Measurements from ENCODE around the gene PARD3B. TPM values are rescaled to one million over a fixed set of nuclear protein-coding genes. Genes with fewer than 3 reads are reported as not detected.

PARD3B gene
- total and polyA plus RNA-seq, 2 of the 4 experiments (the other 2 are of a cell fraction): 3.3 to 15.6 TPM

GRCh38 chr2:205655779-205656456 is 1110.6 kb downstream of the PARD3B start:
- Histone ChIP-seq H2BK5ac (ENCODE audit: low read depth, low read length, poor library complexity, severe bottlenecking) (no peak overlapping the region), H4K20me1 (ENCODE audit: insufficient read depth, low read length) (no peaks in the 10 kb centered on the region), H4K8ac (ENCODE audit: low read depth in 2 of 2, low read length in 2 of 2) (peak overlapping the region in 1 of 2 experiments; percentile 10; a peak in 1 of 4 replicates), H3K27ac (ENCODE audit: insufficient read depth, low read length) (no peak overlapping the region), H3K79me1 (ENCODE audit: low read depth in 1 of 2, low read length in 2 of 2) (no peaks in the 10 kb centered on the region; a peak in 1 of 4 replicates), H3K4me3 (ENCODE audit: insufficient read depth, low read depth, low read length) (no peak overlapping the region), H2BK120ac (ENCODE audit: low read depth, low read length) (peak overlapping the region; percentile 29), H2BK20ac (ENCODE audit: low read depth, low read length) (peak overlapping the region; percentile 44), H3K4me2 (ENCODE audit: low read depth, low read length) (no peak overlapping the region), H4K91ac (ENCODE audit: insufficient read depth, low read depth, low read length) (no peak overlapping the region), H3K4me1 (ENCODE audit: control insufficient read depth, insufficient read depth, low read length) (peaks cover 27% of the 10 kb centered on the region), H3K27me3 (ENCODE audit: control insufficient read depth, insufficient read depth, low read length) (no peaks in the 10 kb centered on the region), H3K9me3 (ENCODE audit: control insufficient read depth, insufficient read depth, low read length) (no peaks in the 10 kb centered on the region), H2AFZ (replicated peaks; ENCODE audit: low read length, poor library complexity) (no peak overlapping the region), H2BK15ac (ENCODE audit: low read depth, low read length) (peak overlapping the region; percentile 51; the same call in 1 of the 3 replicates), H2AK5ac (ENCODE audit: low read depth, low read length) (peak overlapping the region; percentile 74), H3K56ac (ENCODE audit: extremely low read depth, insufficient read depth, low read length) (no peak overlapping the region), H3K14ac (replicated peaks; ENCODE audit: low read depth, low read length) (peak overlapping the region; percentile 40; the same call in 1 of the 2 replicates), H4K5ac (ENCODE audit: low read depth, low read length) (no peak overlapping the region), H3K9me1 (ENCODE audit: insufficient read depth, low read length) (peaks cover 30% of the 10 kb centered on the region), H2AK9ac (replicated peaks; ENCODE audit: low read depth, low read length, poor library complexity) (no peak overlapping the region), H3K23ac (ENCODE audit: low read depth, low read length) (no peak overlapping the region; the same call in 1 of the 2 replicates), H3K36me3 (ENCODE audit: control insufficient read depth, insufficient read depth, low read length) (no peaks in the 10 kb centered on the region), H3K18ac (ENCODE audit: low read depth, low read length) (peak overlapping the region; percentile 36; the same call in 1 of the 2 replicates), H3K9ac (ENCODE audit: low read depth, low read length) (no peak overlapping the region), H3K4ac (ENCODE audit: low read depth, low read length) (peak overlapping the region; percentile 9; the same call in 1 of the 2 replicates)
- no peak for TF ChIP-seq FOS (IDR thresholded peaks at IDR 0.05; ENCODE audit: low read depth, low read length)
- no peak for TF ChIP-seq BHLHE40 (IDR thresholded peaks at IDR 0.05; ENCODE audit: low read depth, low read length)
- no peak for TF ChIP-seq SMC3 (IDR thresholded peaks at IDR 0.05; ENCODE audit: low read depth, low read length)
- TF ChIP-seq USF2 (IDR thresholded peaks at IDR 0.05; ENCODE audit: low read depth, low read length): no peak
- no peak for TF ChIP-seq POLR2A (IDR thresholded peaks at IDR 0.05; ENCODE audit: low read depth, low read length)
- no peak for TF ChIP-seq NFE2L2 (IDR thresholded peaks at IDR 0.05; ENCODE audit: low read depth, low read length)
- dilution Hi-C loops (cut with HindIII; ENCODE audit: low sequenced_read_pairs, unreplicated experiment) (no loop called here), in situ Hi-C loops (cut with MboI; ENCODE audit: low sequenced_read_pairs) (no loop called here), intact Hi-C loops (cut with micrococcal nuclease) (no loop called here)
- ChIA-PET CTCF (no interaction called here), POLR2A (ENCODE audit: unreplicated experiment) (no interaction called here)
- ATAC-seq (ENCODE audit: low read depth): no peak
- no TSS peak for BruUV-seq (replicated peaks)
- 100% methylated on average over 3 of the region's 6 CpGs; no CpG with 5 or more reads in 1 of the 2 experiments for WGBS, 2 experiments (ENCODE audit: extremely low coverage in 2 of 2, insufficient read length in 1 of 2)
- no peak for DNase-seq
